Neuron (in vitro differentiated cells): ENCODE data around the gene DGKB.
A peak's percentile ranks its signal among the peaks of the same experiment; 100 is the strongest.

Experiments used
- H2AFZ ChIP-seq: one replicate; pipeline ENCODE4 v1.6.1; 2013; ENCODE audit warnings: low read depth, mild to moderate bottlenecking, inconsistent platforms, low read length, moderate library complexity
- H3K27me3 ChIP-seq: one replicate; pipeline ENCODE4 v1.6.1; 2013; ENCODE audit warnings: low read length; ENCODE audit not compliant: insufficient read depth
- H3K36me3 ChIP-seq: one replicate; pipeline ENCODE4 v1.6.1; 2013; ENCODE audit warnings: low read length; ENCODE audit not compliant: insufficient read depth
- H3K4me1 ChIP-seq: one replicate; pipeline ENCODE4 v1.6.1; 2013; ENCODE audit warnings: low read length; ENCODE audit not compliant: insufficient read depth
- H3K4me3 ChIP-seq: 2 replicates; pipeline ENCODE4 v1.5.1; 2013; ENCODE audit warnings: mild to moderate bottlenecking, low read length, moderate library complexity
- H3K9me3 ChIP-seq: one replicate; pipeline ENCODE4 v1.6.1; 2013; ENCODE audit warnings: low read length

Gene DGKB

DNA sequence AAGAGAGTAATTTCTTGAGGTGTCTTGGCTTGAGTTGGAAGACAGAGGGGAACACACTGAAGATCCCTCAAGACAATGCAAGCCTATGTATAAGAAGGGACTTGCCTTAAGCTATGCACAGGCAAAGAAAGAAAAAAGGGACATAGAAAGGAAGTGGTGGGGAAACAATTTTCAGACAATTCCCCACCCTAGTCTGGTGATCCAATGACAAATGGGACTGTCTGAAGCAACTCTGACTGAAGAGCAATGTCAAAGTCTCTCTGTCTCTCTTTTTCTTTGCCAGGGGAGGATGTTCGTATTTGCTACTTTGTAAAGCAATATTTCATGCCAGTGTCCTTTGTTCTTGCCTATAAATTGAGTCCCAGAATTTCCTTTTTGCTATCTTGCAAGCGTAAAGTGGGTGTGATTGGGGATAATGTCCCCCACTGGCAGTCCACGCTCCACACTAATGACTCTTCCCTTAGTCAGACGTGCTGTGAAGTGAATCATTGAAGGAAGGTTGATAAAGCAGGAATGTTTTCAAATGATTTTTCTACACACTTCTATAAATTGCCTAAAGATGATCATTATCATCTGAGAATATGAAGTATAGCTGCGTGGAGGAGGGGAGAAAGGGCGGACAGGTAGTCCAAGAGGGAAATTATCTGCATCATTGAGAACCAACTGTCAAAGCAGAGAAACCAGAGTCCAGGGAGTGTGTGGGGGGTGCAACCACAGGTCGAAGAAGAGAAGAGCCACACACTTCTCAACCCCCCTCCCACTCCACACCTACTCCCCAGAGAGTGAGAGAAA lies 669.3 kb downstream of the DGKB start:
- peak overlapping the region; percentile 59 for H2AFZ ChIP-seq
- H3K9me3 ChIP-seq, result no peaks in the 10 kb centered on the region
- no peaks in the 10 kb centered on the region for H3K27me3 ChIP-seq
- no peaks in the 10 kb centered on the region for H3K4me1 ChIP-seq
- H3K4me3 ChIP-seq, result no peak overlapping the region
- no peaks in the 10 kb centered on the region for H3K36me3 ChIP-seq

DNA sequence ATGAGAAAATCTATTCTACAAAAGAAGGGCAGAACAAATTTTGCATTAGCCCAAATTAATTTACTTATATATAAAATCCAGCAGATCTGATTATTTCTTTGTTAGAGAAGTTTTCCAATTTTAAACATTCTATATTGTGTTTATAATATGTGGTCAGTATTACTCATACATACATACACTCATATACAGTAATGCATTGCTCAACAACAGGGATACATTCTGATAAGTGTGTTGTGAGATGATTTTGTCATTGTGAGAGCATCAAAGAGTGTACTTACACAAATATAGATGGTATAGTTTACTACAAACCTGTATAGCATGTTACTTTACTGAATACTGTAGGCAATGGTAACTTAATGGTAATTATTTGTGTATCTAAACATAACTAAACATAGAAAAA lies 673.5 kb downstream of the DGKB start:
- Histone ChIP-seq H3K4me3 (no peak overlapping the region), H3K36me3 (no peaks in the 10 kb centered on the region), H3K4me1 (no peaks in the 10 kb centered on the region), H3K27me3 (no peaks in the 10 kb centered on the region), H2AFZ (no peak overlapping the region), H3K9me3 (no peaks in the 10 kb centered on the region)

DNA sequence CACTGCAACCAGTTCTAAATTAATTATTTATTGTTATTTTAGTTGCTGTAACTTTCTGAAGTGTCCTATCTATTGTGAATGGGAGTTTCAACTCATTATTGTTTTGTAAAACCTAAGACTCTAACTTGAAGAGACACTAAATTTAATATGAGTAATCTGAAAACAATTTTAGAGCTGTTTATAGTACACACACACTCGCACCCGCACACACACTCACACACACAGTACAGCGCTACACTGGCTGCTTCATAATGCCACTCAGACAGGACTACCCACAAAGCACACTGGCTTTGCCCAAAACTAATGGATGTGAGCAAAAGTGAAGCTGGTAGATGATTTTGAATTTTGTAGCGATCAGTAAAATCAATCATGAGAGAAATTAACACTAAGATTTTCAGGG lies 674.2 kb downstream of the DGKB start:
- H3K27me3 ChIP-seq, result no peaks in the 10 kb centered on the region
- no peak overlapping the region for H3K4me3 ChIP-seq
- H3K4me1 ChIP-seq, result no peaks in the 10 kb centered on the region
- no peaks in the 10 kb centered on the region for H3K9me3 ChIP-seq
- no peaks in the 10 kb centered on the region for H3K36me3 ChIP-seq
- H2AFZ ChIP-seq, result no peak overlapping the region

GRCh38 chr7:14226126-14226525 lies 676.4 kb downstream of the DGKB start:
- Histone ChIP-seq H3K4me1 (no peaks in the 10 kb centered on the region), H2AFZ (no peak overlapping the region), H3K9me3 (no peaks in the 10 kb centered on the region), H3K36me3 (no peaks in the 10 kb centered on the region), H3K27me3 (no peaks in the 10 kb centered on the region), H3K4me3 (no peak overlapping the region)

GRCh38 chr7:14219125-14219524 lies 683.4 kb downstream of the DGKB start:
- no peak overlapping the region for H3K4me3 ChIP-seq
- H3K27me3 ChIP-seq, result no peaks in the 10 kb centered on the region
- no peaks in the 10 kb centered on the region for H3K36me3 ChIP-seq
- no peaks in the 10 kb centered on the region for H3K9me3 ChIP-seq
- H3K4me1 ChIP-seq, result peaks cover 3% of the 10 kb centered on the region
- H2AFZ ChIP-seq, result no peak overlapping the region

- no peak overlapping the region for H2AFZ ChIP-seq
- no peaks in the 10 kb centered on the region for H3K36me3 ChIP-seq
- H3K9me3 ChIP-seq, result no peaks in the 10 kb centered on the region
- H3K4me3 ChIP-seq, result no peak overlapping the region
- peaks cover 3% of the 10 kb centered on the region for H3K4me1 ChIP-seq
- no peaks in the 10 kb centered on the region for H3K27me3 ChIP-seq
These were observed 684.2 kb downstream of the DGKB start for GRCh38 chr7:14218338-14218737.

GRCh38 chr7:14209896-14210484 lies 692.6 kb downstream of the DGKB start:
- H2AFZ ChIP-seq, result no peak overlapping the region
- H3K4me1 ChIP-seq, result no peaks in the 10 kb centered on the region

DNA sequence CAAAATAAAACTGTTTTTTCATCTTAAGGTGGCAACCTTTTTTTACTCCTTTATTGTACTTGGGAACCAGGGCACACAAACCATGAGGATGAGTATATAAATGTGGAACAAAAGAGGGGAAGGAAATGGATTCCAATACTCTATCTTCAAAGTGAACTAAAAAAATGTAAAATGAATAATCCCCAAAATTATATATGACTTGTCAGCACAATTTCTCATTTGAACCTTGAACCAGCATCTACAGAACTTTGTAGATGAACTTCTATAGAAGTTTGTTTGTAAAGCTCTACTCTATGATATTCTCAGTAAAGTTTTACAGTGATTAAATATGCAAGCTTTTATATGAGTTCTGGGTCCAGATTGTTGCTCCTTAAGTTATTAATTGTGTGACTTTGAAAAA lies 694.8 kb downstream of the DGKB start:
- no peak overlapping the region for H2AFZ ChIP-seq
- H3K27me3 ChIP-seq, result no peaks in the 10 kb centered on the region
- H3K4me1 ChIP-seq, result no peaks in the 10 kb centered on the region
- no peaks in the 10 kb centered on the region for H3K9me3 ChIP-seq
- H3K4me3 ChIP-seq, result no peak overlapping the region
- no peaks in the 10 kb centered on the region for H3K36me3 ChIP-seq

More at GRCh38 chr7:14209896-14210484, 692.6 kb downstream of the DGKB start:
- no peaks in the 10 kb centered on the region for H3K27me3 ChIP-seq
- H3K4me3 ChIP-seq, result no peak overlapping the region
- no peaks in the 10 kb centered on the region for H3K9me3 ChIP-seq
- H3K36me3 ChIP-seq, result no peaks in the 10 kb centered on the region

DNA sequence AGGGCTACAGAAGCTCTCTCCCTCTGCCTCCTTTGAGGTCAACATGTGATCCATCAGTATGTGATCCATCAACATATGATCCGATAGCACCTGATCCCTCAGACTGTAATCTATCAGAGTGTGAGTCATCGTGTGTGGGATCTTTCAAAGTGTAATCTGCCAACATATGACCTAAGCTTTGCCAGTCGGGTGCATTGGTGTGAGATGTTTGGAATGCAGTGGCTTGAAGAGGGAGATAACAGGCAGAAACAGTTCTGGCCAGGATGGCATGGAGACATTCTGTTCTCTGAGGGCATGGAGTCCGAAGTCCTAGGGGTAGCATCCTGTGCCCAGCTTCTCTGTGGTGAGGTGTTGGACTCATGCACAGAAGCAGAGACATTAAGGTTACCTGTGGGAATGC lies 695.4 kb downstream of the DGKB start:
- Histone ChIP-seq H3K27me3 (no peaks in the 10 kb centered on the region), H3K4me3 (no peak overlapping the region), H2AFZ (no peak overlapping the region), H3K4me1 (no peaks in the 10 kb centered on the region), H3K9me3 (no peaks in the 10 kb centered on the region), H3K36me3 (no peaks in the 10 kb centered on the region)

DNA sequence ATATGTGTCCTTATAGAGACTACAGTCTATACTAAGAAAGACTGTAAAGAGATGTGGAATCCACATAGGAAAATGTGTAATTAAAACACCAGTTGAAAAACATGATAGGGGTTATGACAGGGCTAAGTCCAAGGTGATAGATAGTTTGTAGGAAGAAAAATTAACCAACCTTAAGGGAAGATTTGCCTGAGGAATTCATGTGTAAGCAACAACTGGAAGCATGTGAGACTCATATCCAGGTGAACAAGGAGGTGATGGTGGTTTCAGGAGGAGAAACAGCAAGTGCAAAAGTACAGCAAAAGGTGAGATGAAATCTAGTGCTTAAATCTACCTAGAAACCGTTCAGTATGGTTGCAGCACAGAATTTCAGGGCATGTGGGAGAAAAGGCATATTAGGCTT lies 696.4 kb downstream of the DGKB start:
- Histone ChIP-seq H3K4me1 (no peaks in the 10 kb centered on the region), H3K27me3 (no peaks in the 10 kb centered on the region), H3K36me3 (no peaks in the 10 kb centered on the region), H3K4me3 (no peak overlapping the region), H3K9me3 (no peaks in the 10 kb centered on the region), H2AFZ (no peak overlapping the region)

- H3K4me1 ChIP-seq, result peaks cover 3% of the 10 kb centered on the region
- H3K9me3 ChIP-seq, result no peaks in the 10 kb centered on the region
- H2AFZ ChIP-seq, result no peak overlapping the region
- H3K27me3 ChIP-seq, result no peaks in the 10 kb centered on the region
- no peak overlapping the region for H3K4me3 ChIP-seq
- H3K36me3 ChIP-seq, result no peaks in the 10 kb centered on the region
These were observed 701.2 kb downstream of the DGKB start for GRCh38 chr7:14201353-14201752.

- Histone ChIP-seq H2AFZ (no peak overlapping the region), H3K4me1 (peaks cover 11% of the 10 kb centered on the region), H3K36me3 (no peaks in the 10 kb centered on the region), H3K4me3 (no peak overlapping the region), H3K27me3 (no peaks in the 10 kb centered on the region), H3K9me3 (no peaks in the 10 kb centered on the region)
These were observed 703.2 kb downstream of the DGKB start for GRCh38 chr7:14199336-14199735.

GRCh38 chr7:14197280-14197679 lies 705.3 kb downstream of the DGKB start:
- no peak overlapping the region for H3K4me3 ChIP-seq
- no peaks in the 10 kb centered on the region for H3K36me3 ChIP-seq
- peaks cover 11% of the 10 kb centered on the region for H3K4me1 ChIP-seq
- H3K27me3 ChIP-seq, result no peaks in the 10 kb centered on the region
- no peak overlapping the region for H2AFZ ChIP-seq
- H3K9me3 ChIP-seq, result no peaks in the 10 kb centered on the region

DNA sequence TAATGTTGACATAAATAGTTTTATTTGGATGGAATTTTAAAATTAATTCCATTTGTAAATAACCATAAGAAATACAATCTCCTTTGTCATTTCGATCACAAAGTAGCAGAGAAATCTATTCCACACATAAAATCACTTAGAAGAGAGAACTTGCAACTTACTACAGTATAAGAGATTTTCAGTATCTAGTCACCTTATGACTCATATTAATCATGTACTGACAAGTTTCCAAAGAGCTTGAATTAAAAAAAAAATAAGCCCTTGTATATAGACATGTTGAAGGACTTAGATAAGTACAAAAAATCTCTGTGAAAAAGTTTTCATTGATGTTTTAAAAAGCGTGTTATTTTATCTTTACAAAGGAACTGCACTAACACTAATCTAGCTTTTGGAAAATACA lies 706.0 kb downstream of the DGKB start:
- no peaks in the 10 kb centered on the region for H3K27me3 ChIP-seq
- peaks cover 11% of the 10 kb centered on the region for H3K4me1 ChIP-seq
- no peak overlapping the region for H2AFZ ChIP-seq
- H3K36me3 ChIP-seq, result no peaks in the 10 kb centered on the region
- H3K9me3 ChIP-seq, result no peaks in the 10 kb centered on the region
- H3K4me3 ChIP-seq, result no peak overlapping the region
